ENCODE results near the gene GRB10. TPM values are rescaled to one million over a fixed set of nuclear protein-coding genes. Genes with fewer than 3 reads are reported as not detected.
A peak's percentile ranks its signal among the peaks of the same experiment; 100 is the strongest.

Gene GRB10
- total and polyA plus RNA-seq, 2 of the 8 experiments (the other 6 are each of a cell fraction or from before 2014, with no cell fraction given), result 35.7 to 97.0 TPM

DNA sequence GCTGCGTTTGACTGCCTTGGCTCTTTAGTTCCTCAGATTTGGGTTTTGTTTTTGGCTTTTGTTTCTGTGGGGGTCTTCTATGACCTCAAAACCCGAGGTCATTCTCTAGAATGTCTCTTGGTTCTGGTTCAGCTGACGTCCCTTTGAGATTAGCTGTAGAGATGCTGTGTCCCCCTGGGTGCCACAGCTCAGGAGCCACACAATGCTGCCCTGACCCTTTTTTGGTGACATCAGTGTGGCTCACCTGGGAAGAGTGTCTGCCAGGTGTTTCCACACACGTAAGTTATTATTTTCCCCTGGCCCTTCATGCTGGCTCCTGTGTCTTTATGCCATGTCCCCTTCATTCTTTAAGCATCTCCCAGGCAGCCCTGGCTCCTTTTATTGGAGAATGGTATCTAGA, 127.7 kb downstream of the GRB10 start:
- Histone ChIP-seq H3K18ac (ENCODE audit: extremely low read depth, low read length) (no peak overlapping the region), H2AK5ac (ENCODE audit: low read depth, low read length) (no peak overlapping the region), H3K23me2 (ENCODE audit: low read depth, low read length) (no peaks in the 10 kb centered on the region), H3K4ac (replicated peaks; ENCODE audit: insufficient read length, low read depth, low read length) (no peak overlapping the region), H3K9ac (replicated peaks in 1 of 4; ENCODE audit: extremely low read depth in 1 of 4, low read depth in 3 of 4, low read length in 3 of 4) (no peak overlapping the region), H3K27me3 (replicated peaks in 1 of 4; ENCODE audit: control insufficient read depth in 3 of 4, extremely low read depth in 1 of 4, insufficient read depth in 3 of 4, low read length in 3 of 4) (no peaks in the 10 kb centered on the region), H3K27ac (ENCODE audit: low read depth, low read length) (no peak overlapping the region), H2BK120ac (replicated peaks; ENCODE audit: low read depth, low read length) (no peak overlapping the region), H4K8ac (ENCODE audit: extremely low read depth, insufficient read depth, low read length) (no peak overlapping the region), H3K23ac (ENCODE audit: insufficient read length) (no peak overlapping the region), H3K79me2 (ENCODE audit: control insufficient read depth in 1 of 2, insufficient read depth in 2 of 2, low read length in 2 of 2) (no peaks in the 10 kb centered on the region), H3K36me3 (ENCODE audit: control insufficient read depth in 2 of 4, insufficient read depth in 4 of 4, low read length in 3 of 4) (peaks cover 0 to 3% (median under 1%) of the 10 kb centered on the region in 4 experiments; a peak in 1 of 8 replicates), H2BK20ac (ENCODE audit: low read length) (no peak overlapping the region), H4K91ac (replicated peaks; ENCODE audit: insufficient read length, low read length) (no peak overlapping the region), H3K4me3 (ENCODE audit: extremely low read depth in 1 of 4, insufficient read depth in 2 of 4, low read depth in 3 of 4, low read length in 4 of 4) (no peak overlapping the region), H3K9me3 (ENCODE audit: insufficient read depth in 2 of 2, low read depth in 1 of 2, low read length in 1 of 2) (no peaks in the 10 kb centered on the region), H3K4me1 (replicated peaks in 1 of 4; ENCODE audit: control insufficient read depth in 3 of 4, insufficient read depth in 4 of 4, low read length in 3 of 4) (no peaks in the 10 kb centered on the region; a peak in 1 of 7 replicates), H3K79me1 (ENCODE audit: low read depth, low read length) (peaks cover 6% of the 10 kb centered on the region), H2BK5ac (ENCODE audit: low read depth, low read length) (no peak overlapping the region), H2BK15ac (ENCODE audit: low read length) (no peak overlapping the region), H4K5ac (ENCODE audit: insufficient read length, low read depth, low read length) (no peak overlapping the region), H2BK12ac (ENCODE audit: low read depth, low read length) (no peak overlapping the region), H3K56ac (replicated peaks; ENCODE audit: insufficient read length, low read depth, low read length) (no peak overlapping the region), H3K4me2 (ENCODE audit: insufficient read depth in 1 of 2, low read depth in 2 of 2, low read length in 2 of 2) (no peak overlapping the region), H3K14ac (ENCODE audit: insufficient read length) (no peak overlapping the region), H2AFZ (ENCODE audit: low read length) (no peak overlapping the region), H4K20me1 (replicated peaks in 1 of 2; ENCODE audit: control insufficient read depth in 1 of 2, insufficient read depth in 2 of 2, low read length in 2 of 2) (peaks cover 0 to 4% of the 10 kb centered on the region in 2 experiments)
- FAIRE-seq, result no peak
- WGBS, 2 experiments (ENCODE audit: extremely low coverage in 1 of 2, insufficient coverage in 1 of 2, insufficient read length in 1 of 2, insufficient replicate concordance in 2 of 2, low coverage in 1 of 2, low lambda C conversion rate in 2 of 2, missing lambda C conversion rate in 1 of 2), result 85% methylated on average over 4 of the region's 4 CpGs; no CpG with 5 or more reads in 1 of the 2 experiments
- ChIA-PET POLR2A (ENCODE audit: partially characterized antibody) (interaction anchor here (1.0 to 1.2 kb wide), 2 partner anchors 10 to 20 kb away, joined by 3 read pairs; no protein-coding TSS in a partner anchor), CTCF (ENCODE audit: partially characterized antibody) (interaction anchor here (1.0 to 1.4 kb wide), 4 partner anchors 13 to 487 kb away, joined by 3 to 5 read pairs (median 3); no protein-coding TSS in a partner anchor)
- peak in 1 of 2 experiments; percentile 16 for DNase-seq (ENCODE audit: low read depth in 1 of 2, low spot score in 2 of 2)
- TF ChIP-seq, protein P1, sequence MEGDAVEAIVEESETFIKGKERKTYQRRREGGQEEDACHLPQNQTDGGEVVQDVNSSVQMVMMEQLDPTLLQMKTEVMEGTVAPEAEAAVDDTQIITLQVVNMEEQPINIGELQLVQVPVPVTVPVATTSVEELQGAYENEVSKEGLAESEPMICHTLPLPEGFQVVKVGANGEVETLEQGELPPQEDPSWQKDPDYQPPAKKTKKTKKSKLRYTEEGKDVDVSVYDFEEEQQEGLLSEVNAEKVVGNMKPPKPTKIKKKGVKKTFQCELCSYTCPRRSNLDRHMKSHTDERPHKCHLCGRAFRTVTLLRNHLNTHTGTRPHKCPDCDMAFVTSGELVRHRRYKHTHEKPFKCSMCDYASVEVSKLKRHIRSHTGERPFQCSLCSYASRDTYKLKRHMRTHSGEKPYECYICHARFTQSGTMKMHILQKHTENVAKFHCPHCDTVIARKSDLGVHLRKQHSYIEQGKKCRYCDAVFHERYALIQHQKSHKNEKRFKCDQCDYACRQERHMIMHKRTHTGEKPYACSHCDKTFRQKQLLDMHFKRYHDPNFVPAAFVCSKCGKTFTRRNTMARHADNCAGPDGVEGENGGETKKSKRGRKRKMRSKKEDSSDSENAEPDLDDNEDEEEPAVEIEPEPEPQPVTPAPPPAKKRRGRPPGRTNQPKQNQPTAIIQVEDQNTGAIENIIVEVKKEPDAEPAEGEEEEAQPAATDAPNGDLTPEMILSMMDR (IDR thresholded peaks at IDR 0.05; ENCODE audit: control extremely low read depth in 1 of 3, insufficient read depth in 1 of 3, low read depth in 1 of 3, low read length in 3 of 3), result no peak
- TF ChIP-seq YY1 (IDR thresholded peaks at IDR 0.05; ENCODE audit: low read depth, low read length) (no peak), TEAD4 (IDR thresholded peaks at IDR 0.05; ENCODE audit: low read depth, low read length) (no peak), SP4 (IDR thresholded peaks at IDR 0.05; ENCODE audit: low read length) (no peak), SAP30 (IDR thresholded peaks at IDR 0.05; ENCODE audit: insufficient read depth, insufficient replicate concordance, low read length) (no peak)

Measured in H1 (cell line).